Measurements from ENCODE around the gene MAP4K5.

- TF ChIP-seq, protein P1, sequence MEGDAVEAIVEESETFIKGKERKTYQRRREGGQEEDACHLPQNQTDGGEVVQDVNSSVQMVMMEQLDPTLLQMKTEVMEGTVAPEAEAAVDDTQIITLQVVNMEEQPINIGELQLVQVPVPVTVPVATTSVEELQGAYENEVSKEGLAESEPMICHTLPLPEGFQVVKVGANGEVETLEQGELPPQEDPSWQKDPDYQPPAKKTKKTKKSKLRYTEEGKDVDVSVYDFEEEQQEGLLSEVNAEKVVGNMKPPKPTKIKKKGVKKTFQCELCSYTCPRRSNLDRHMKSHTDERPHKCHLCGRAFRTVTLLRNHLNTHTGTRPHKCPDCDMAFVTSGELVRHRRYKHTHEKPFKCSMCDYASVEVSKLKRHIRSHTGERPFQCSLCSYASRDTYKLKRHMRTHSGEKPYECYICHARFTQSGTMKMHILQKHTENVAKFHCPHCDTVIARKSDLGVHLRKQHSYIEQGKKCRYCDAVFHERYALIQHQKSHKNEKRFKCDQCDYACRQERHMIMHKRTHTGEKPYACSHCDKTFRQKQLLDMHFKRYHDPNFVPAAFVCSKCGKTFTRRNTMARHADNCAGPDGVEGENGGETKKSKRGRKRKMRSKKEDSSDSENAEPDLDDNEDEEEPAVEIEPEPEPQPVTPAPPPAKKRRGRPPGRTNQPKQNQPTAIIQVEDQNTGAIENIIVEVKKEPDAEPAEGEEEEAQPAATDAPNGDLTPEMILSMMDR (IDR thresholded peaks at IDR 0.05 in 8 of 11, conservative IDR thresholded peaks at IDR 0.05 in 3 of 11), result no peak
- TF ChIP-seq POLR2AphosphoS5 (IDR thresholded peaks at IDR 0.05), result no peak
- no peak for TF ChIP-seq POLR2A (IDR thresholded peaks at IDR 0.05)
These were observed 108.8 kb downstream of the MAP4K5 start for GRCh38 chr14:50423529-50423928.

Measured in spleen (tissue), 7 donors.